Anterior cingulate cortex (tissue), 58 donors: Measurements from ENCODE around the gene POT1.
A peak's percentile ranks its signal among the peaks of the same experiment; 100 is the strongest.

Experiments
- DNase-seq, 58 donors: peaks; one replicate each; lab custom pipeline; 2025; lab: John Stamatoyannopoulos, UW

POT1 gene

DNA sequence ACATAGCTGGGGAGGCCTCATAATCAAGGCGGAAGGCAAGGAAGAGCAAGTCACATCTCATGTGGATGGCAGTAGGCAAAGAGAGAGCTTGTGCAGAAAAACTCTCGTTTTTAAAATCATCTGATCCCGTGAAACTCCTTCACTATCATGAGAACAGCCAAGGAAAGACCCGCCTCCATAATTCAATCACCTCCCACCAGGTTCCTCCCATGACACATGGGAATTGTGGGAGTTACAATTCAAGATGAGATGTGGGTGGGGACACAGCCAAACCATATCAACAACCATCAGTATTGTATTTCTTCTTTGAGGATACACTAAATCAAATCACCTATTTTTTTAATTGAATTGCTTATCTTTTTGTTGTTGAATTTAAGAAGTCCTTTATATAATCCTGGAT lies 16.7 kb downstream of the POT1 start:
- no peak for DNase-seq

DNA sequence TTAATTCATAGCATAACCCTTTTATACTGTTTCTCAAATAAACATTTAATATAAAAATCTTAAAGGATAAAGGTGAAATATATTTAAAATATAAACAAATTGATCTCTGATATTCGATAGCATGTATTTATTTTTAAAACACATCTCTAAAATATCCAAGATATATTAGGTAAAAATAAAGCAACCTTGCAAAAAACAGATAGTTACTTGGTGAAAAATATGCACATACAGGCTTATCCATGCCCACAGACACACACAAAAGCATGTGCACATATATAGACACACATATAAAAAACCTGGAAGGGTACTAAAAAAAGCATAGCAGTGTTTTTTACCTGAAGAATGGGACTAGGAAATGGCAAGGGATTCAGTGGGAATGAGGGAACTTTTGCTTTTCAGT lies 19.8 kb downstream of the POT1 start:
- no peak for DNase-seq

DNA sequence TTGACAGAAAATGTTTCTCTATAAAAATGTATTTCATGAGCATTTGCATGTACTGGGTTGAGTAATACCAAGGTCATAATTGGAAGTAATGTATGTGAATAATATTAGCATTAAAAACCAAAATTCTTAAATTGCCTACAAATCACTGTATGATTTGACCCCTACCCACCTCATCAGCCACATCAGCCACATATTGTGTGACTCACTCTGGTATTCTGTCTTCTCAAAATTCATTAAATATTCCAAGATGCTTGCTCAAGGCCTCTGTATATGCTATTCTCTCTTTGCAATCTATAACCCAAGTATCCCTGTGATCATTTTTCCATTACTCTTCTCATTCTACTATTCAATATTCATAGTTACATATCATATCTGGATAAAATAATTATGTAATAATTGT lies 21.4 kb downstream of the POT1 start:
- DNase-seq = no peak

DNA sequence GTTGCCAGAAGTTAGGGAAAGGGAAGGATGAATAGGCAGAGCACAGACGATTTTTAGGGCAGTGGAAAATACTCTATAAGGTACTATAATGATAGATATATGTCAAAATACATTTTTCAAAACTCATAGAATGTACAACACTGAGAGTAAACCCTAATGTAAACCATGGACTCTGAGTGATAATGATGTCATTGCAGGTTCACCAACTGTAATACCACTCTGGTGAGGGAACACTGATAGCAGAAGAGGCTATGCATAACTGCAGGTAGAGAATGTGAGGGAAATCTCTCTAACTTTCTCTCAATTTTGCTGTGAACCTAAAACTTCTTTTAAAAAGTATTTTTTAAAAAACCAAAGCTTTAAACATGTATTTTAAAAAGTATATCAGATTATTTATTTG lies 22.1 kb downstream of the POT1 start:
- no peak for DNase-seq

DNA sequence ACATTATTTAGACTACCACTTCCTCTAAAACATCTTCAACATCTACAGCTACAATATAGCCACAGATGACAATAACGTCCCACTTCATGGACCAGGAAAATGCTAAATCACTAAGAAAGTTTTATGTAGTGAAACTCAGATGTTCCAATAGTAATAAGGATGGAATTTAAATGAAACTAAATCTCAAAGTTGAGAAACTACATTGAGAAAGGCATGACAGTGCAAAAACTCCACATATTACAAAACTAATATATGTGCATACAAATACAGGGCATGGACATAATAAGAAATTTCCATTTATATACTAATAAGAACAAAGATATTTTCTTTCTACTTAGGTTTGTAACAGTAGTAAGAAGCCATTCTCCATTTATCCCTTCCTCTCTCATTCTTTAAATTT lies 31.1 kb downstream of the POT1 start:
- no peak for DNase-seq

DNA sequence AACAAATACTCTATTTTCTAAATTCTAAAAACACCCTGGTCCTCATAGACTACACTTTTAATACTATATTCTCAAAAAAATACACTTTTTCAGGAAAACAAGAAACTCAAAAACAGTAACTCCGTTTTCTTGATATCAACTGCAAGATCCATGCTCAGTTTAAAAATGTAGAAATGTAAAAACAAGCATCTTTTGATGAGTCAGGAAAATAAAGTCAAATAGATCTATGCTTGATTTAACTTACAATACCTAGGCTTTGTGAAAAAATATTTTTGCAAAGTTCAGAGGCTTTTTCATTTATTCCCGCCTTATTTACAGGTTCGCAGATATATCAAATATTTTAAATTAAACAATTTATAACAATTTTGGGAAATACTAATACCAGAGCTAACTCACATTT lies 33.6 kb downstream of the POT1 start:
- no peak for DNase-seq

DNA sequence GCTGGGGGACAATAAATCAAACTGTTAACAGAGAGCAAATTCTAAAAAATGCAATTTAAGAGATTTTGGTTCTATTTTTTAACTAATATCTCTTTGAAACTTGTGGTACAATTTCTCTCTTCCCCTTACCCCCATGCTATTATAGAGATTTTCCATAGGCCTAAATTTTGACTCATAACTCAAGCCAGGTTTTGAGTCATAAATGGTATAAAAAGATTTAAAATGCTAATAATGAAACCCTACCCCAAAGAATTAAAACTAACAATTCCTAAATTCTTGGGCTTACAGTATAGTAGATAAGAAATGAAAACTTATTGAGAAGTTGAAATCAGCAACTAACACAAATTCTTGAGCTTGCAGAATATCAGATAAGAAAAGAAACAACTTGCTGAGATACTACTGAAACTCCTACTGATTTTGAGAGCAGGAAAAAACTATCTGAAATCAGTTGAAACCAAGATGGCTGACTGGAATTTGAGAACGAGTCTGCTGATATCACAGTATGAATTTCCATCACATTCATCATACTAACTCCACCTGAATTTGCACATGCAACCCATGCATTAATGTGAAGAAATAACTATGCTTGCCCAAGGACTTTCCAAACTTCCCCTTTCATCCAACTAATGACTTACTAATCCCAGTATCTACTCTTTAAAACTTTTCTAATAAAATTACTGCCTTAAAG lies 36.3 kb downstream of the POT1 start:
- no peak for DNase-seq

DNA sequence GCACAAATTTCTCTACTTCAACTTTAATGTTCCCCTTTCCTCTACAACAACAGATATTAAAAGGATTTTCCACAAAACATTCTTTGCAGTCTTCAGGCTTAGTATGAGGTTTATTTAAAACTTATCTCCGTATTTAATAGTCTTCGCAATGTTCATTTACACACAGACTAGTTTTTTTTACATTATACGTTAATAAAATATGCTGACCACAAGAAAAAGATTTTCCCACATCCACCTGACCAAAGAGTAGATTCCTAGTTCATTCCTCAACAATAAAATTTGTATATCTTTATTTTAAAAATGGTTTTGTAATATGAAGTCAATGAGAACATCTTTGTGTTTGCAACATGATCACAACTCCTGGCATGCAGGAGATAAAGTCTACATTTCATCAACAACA lies 42.4 kb downstream of the POT1 start:
- DNase-seq = no peak

DNA sequence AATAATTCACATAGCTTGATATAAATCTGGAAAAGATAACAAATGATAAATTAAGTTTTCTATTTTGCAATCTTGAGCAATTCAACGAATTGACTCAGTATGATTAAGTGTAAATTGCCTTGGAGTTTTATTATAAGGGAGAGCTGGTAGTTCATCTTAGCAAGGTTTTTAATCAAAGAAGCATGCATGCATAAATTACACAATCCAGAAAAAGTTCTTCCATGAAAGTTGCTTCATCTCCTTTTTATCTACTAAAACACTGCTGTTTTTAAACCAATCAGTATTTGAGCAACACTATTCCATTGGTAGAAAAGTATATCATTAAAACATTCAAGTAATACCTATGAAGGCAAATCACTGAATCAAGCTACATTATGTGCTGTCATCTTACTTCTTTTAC lies 47.6 kb downstream of the POT1 start:
- DNase-seq = no peak

DNA sequence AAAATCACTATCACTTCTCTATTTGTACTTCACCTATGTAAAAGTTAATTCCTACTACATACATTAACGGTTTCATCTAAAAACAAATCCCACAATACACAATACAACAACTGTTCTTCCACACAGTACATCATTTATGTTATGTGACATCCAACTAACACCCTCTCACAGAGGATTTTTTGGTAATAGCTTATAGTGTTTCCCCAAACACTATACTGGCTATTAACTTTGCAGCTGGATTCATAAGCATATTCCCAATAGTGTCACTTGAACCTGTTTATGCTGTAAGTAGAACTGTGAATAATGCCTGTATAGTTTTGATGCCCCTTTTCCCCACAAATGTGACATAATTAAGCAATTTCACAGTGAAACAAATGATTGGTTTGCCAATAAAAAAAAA lies 49.9 kb downstream of the POT1 start:
- DNase-seq = no peak

DNA sequence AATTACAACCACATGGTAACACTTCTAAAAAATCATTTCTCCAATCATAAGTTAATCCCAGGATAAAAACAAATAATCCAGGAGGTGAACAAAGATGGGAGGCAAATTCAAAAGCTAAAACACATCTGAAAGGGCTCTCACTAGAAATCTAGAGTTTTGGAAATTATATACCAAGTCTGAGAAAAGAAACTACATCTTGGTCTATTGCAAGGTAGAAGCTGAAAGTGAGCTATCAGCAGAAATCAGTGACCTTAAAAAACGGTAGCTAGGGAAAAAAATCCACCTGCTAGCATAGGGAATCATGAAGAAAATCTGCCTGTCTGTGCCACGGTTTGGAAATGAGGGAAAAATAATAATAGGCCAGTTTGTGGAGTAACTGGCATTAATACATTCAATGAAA lies 50.5 kb downstream of the POT1 start:
- no peak for DNase-seq

DNA sequence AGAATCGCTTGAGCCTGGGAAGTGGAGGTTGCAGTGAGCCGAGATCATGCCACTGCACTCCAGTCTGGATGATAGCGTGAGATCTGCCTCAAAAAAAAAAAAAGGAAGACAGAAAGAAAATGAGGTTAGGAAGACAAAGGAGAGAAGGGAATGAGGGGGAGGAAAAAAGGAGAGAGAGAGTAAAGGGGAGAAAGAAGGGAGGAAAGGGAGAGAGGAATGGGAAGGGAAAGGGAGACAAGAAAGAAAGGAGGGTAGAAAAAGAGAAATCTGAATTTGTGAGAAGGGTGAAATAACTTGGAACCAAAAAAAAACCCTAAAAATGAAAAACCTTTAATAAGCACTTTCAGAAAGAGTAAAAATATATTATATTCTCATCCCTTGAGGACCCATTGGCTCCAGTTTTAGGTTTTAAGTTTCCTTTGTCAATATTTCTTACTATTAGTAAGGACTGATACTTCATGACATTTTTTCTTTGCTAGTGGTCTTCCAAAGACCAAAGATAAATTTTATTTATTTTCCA lies 54.9 kb downstream of the POT1 start:
- DNase-seq = no peak

DNA sequence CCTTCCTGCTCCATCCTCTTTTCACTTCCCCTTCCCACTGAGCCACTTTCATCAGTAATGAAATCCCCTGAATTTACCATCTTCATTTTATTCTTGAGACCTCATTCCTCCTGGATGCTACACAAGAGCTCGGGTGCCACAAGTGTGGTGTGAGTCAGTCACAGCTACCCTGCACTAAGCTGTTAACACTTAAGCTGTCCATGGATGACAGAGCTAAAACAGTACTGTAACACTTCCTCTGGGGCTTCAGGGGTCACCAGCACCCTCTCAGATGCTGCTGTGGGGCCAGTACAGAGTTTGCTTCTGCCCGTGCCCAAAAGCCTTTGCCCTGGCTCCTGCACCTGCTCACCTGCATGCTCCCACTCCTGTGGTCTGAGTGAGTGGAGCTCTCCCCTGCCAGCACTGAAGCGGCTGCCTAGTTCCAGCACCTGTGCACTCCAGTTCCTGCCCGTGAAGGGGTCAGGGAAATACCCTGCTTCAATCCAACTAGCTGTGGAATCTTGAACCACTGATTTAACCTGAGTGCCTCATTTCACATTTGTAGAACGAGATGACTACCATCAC lies 71.9 kb downstream of the POT1 start:
- DNase-seq = no peak

DNA sequence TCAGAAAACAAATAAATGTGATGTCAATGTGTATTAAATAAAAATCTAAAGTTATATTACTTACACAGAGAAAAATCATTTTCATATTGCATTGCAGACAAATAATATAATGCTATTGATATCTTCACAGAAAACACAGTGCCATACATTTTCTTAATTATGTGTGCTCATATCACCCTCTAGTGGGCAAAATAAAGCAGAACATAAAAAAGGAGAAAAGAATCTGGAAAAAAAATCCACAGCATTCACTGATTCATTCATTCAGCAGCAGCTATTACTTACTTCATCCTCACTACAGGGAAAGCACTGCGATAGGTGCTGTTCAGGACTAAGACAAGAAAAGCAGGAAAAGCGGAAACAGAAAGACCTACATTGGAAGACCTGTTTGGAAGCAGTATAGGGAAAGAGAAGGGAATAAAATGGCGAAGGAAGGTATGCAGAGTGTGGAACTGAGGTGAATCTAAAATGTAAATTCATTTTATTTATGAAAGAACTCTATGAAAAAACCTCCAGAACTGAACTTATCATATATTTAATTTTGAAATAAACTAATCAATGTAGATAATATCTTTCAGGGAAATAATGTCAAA lies 73.2 kb downstream of the POT1 start:
- peak in 1 of 58 donors; percentile 22 for DNase-seq

DNA sequence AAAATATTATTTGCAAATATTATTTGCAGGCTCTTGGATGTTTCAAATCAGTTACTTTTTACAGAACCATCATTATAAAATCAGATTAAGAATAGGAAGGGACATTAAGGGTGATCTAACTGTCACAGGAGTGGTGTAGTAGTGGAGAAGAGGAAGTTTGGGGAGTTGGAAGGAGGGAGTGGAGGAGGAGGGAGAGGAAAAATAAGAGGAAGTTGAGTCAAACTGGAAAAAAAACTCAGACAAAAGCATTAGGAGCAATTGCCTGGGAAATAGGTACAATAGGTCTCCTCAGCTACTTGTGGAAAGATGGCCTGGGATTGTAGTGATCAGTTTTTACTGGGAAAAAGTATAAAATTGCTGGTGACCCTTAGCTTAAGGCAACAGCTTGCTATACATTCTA lies 86.3 kb downstream of the POT1 start:
- DNase-seq = no peak

DNA sequence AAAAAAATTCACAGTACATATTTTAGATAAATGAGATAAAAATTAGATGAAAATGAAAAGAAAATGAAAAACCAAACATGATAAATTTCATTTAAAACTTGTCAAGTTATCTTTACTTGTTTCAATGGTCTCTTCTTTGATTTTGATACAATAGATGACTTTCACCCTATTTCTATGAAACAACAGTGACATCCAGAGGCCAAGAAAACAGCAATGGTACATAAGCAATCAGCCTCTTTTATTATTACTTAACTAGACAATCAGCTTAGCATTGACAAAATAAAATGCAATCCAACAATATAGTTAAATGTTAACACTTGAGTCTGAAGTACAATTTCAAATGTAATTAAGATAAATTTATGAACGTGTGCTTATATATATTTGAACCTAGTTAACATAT lies 89.2 kb downstream of the POT1 start:
- DNase-seq = peak in 1 of 58 donors; percentile 15

DNA sequence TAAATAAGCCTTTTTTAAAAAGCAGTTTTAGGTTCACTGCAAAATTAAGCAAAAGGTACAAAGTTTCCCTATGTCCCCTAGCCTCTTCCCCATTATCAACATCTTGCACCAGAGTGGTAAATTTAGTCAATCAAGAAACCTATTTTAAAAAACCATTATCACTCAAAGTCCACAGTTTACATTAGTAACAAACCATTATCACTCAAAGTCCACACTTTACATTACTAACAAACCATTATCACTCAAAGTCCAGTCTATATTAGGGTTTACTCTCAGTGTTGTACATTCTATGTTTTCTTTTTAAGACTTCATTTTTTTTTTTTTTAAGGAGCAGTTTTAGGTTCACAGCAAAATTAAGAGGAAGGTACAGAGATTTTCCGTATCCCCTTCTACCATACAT lies 89.9 kb downstream of the POT1 start:
- no peak for DNase-seq

DNA sequence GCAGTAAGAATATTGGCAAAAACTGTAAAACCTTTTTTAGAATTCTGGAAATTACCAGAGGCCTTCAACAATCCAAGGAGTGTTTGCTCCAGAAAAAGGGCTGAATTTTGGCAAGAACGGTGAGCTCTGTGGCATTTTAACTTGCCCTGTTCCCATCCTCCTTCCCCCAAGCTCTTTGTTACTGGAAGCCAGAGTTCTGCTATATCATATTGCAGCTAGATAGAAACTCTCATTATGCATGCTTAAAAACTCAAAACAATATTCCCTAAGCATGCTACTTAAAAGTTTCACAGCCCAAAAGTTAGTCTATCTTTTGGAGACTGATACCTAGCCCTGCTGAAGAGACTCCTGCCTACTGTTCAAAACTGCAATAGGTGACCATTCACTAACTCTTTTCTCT lies 93.5 kb downstream of the POT1 start:
- DNase-seq = no peak

DNA sequence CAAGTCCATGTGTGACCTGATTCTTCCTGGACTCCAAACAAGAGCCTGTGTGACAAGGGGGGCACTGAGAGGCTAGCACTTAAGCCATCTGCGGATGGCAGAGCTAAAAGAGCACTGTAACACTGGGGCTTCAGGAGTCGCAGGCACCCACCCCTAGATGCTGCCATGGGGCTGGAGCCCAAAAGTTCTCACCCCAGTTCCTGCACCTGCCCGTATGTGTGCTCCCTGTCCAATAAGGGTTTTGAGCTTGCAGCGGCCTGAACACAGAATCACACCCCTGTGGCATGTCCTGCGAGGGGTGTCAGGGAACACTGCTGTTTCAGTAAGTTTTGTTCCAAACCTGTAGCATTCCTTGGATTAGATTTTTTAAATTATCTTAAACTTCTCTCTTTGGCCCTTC lies 110.8 kb downstream of the POT1 start:
- no peak for DNase-seq

DNA sequence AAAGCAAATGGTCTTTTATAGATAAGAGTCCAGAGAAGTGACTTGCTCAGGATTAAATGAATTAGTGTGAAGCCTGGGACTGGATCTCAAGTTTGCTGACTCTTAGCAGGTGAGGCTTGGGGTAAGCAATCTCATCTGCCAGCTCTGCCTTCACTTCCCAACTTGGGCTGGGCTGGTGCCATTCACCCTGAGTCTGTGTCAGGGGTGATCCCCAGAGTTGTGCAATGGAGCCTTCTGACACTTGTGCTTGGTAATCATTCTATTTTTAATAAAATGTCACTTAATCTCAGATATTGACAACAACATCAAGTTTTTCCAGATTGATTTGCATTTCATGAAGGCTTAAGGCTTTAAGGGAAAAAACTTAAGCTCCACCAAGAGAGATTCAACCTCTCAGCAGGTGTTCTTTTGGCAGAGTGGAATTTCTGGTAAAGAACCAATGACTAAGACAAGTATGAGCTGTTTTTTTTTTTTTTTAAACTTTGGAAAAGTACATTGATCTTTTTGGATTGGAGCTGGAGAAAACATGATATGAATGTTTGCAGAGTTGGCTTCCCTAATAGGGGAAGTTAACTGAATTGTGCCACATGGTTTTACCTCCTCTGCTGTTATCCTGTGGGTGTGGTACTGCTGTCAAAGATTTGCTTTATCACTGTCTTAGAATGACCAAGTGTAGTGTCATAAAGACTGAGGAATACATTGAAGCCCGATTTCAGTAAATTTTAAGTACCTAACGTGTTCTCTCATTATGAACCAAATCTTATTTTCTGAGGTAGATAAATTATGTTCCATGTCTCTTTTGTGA lies 115.4 kb downstream of the POT1 start:
- DNase-seq = no peak

DNA sequence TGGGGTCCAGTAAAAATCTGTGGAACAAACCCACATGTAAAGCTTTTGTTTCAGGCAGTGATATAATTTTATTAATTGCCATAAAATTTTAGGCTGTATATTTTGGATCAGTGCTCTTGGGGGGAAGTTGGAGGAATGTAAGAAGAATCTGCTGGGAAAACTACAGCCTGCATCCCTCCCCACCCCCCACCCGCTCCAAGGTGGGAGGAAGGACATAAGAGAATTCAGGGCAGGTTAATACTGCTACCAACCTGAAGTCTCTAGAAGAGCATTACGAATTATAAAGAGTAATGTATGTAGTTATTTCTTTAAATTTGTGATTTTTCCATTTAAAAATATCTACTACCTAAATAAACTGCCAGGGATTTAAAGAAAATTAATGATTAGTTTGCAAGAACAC lies 116.9 kb downstream of the POT1 start:
- no peak for DNase-seq
